DOHH2 (cell line): ENCODE data around the gene XYLT2.

Source experiments
- H3F3A ChIP-seq: fragments of 200-600 bp; sonication (generic), shearing (Covaris generic); 2 replicates; pipeline ENCODE4 v1.6.0; 2016; ENCODE audit warnings: antibody characterized with exemption, mild to moderate bottlenecking; ENCODE audit not compliant: control insufficient read depth, insufficient read depth
- H3K27ac ChIP-seq: fragments of 200-600 bp; sonication (generic); 2 replicates; pipeline ENCODE4 v1.5.1; 2014; ENCODE audit warnings: low read depth, mild to moderate bottlenecking, low read length, moderate library complexity
- H3K27me3 ChIP-seq: fragments of 200-600 bp; sonication (generic); 2 replicates; pipeline ENCODE4 v1.6.1; 2014; ENCODE audit warnings: mild to moderate bottlenecking, low read length, mixed read lengths; ENCODE audit not compliant: control insufficient read depth
- H3K36me3 ChIP-seq: fragments of 200-600 bp; sonication (generic); 2 replicates; pipeline ENCODE4 v1.6.1; 2014; ENCODE audit warnings: mild to moderate bottlenecking, low read length, moderate library complexity, mixed read lengths; ENCODE audit not compliant: control insufficient read depth
- H3K4me1 ChIP-seq: fragments of 200-600 bp; sonication (generic); 2 replicates; pipeline ENCODE4 v1.6.1; 2014; ENCODE audit warnings: mild to moderate bottlenecking, low read length, mixed read lengths; ENCODE audit not compliant: control insufficient read depth
- H3K4me2 ChIP-seq: fragments of 200-600 bp; sonication (generic); 2 replicates; pipeline ENCODE4 v1.6.0; 2014; ENCODE audit warnings: mild to moderate bottlenecking, low read length, moderate library complexity
- H3K4me3 ChIP-seq: fragments of 200-600 bp; sonication (generic); 2 replicates; pipeline ENCODE4 v1.5.1; 2014; ENCODE audit warnings: mild to moderate bottlenecking, low read length, mixed read lengths
- H3K79me2 ChIP-seq: fragments of 200-600 bp; sonication (generic); 2 replicates; pipeline ENCODE4 v1.6.1; 2014; ENCODE audit warnings: mild to moderate bottlenecking, low read length, mixed read lengths; ENCODE audit not compliant: control insufficient read depth
- H3K9me2 ChIP-seq: fragments of 200-600 bp; sonication (generic); replicated peaks from 2 replicates; pipeline ENCODE4 v1.6.1; 2014; ENCODE audit warnings: mild to moderate bottlenecking, low read length, mixed read lengths; ENCODE audit not compliant: control insufficient read depth
- H3K9me3 ChIP-seq: fragments of 200-600 bp; sonication (generic); 2 replicates; pipeline ENCODE4 v1.6.1; 2014; ENCODE audit warnings: antibody characterized with exemption, low read length, mixed read lengths; ENCODE audit not compliant: control insufficient read depth, insufficient read depth
- H4K20me1 ChIP-seq: fragments of 200-600 bp; sonication (generic); 2 replicates; pipeline ENCODE4 v1.6.0; 2014; ENCODE audit warnings: low read depth, mild to moderate bottlenecking, antibody characterized with exemption, low read length, moderate library complexity; ENCODE audit not compliant: control insufficient read depth, insufficient read depth
- CTCF ChIP-seq: fragments of 200-600 bp; sonication (generic); IDR thresholded peaks from one replicate; pipeline ENCODE4 v1.5.1; 2014; ENCODE audit warnings: antibody characterized with exemption, mild to moderate bottlenecking, low read depth, low read length; ENCODE audit not compliant: poor library complexity, severe bottlenecking
- EZH2phosphoT487 ChIP-seq: fragments of 200-600 bp; sonication (generic); IDR thresholded peaks from 2 replicates; pipeline ENCODE4 v1.6.1; 2017; ENCODE audit warnings: borderline replicate concordance, mild to moderate bottlenecking, antibody characterized with exemption, low read length, moderate library complexity, mixed read lengths

The XYLT2 gene

GRCh38 chr17:50355701-50356341 is 9.9 kb downstream of the XYLT2 start:
- no peak overlapping the region for H3K4me3 ChIP-seq
- no peak overlapping the region for H3K4me2 ChIP-seq
- H3K79me2 ChIP-seq, result peaks cover 2% of the 10 kb centered on the region; the same call in 1 of the 2 replicates
- H4K20me1 ChIP-seq, result no peaks in the 10 kb centered on the region
- no peaks in the 10 kb centered on the region for H3K9me3 ChIP-seq
- H3K36me3 ChIP-seq, result peaks cover 58% of the 10 kb centered on the region
- no peaks in the 10 kb centered on the region for H3K4me1 ChIP-seq
- no peak overlapping the region for H3K27ac ChIP-seq
- TF ChIP-seq EZH2phosphoT487, result no peak
- no peaks in the 10 kb centered on the region for H3K9me2 ChIP-seq
- H3K27me3 ChIP-seq, result no peaks in the 10 kb centered on the region
- no peaks in the 10 kb centered on the region for H3F3A ChIP-seq

GRCh38 chr17:50356418-50356817 is 10.5 kb downstream of the XYLT2 start:
- Histone ChIP-seq H3K79me2 (no peaks in the 10 kb centered on the region), H3K9me2 (no peaks in the 10 kb centered on the region), H3K27me3 (no peaks in the 10 kb centered on the region), H3K27ac (no peak overlapping the region), H3K4me1 (no peaks in the 10 kb centered on the region), H3K9me3 (no peaks in the 10 kb centered on the region), H4K20me1 (no peaks in the 10 kb centered on the region), H3K4me3 (no peak overlapping the region), H3F3A (no peaks in the 10 kb centered on the region), H3K4me2 (no peak overlapping the region), H3K36me3 (peaks cover 62% of the 10 kb centered on the region)
- no peak for TF ChIP-seq CTCF
- no peak for TF ChIP-seq EZH2phosphoT487

GRCh38 chr17:50356892-50357510 is 11.1 kb downstream of the XYLT2 start:
- H3K9me2 ChIP-seq, result no peaks in the 10 kb centered on the region
- no peaks in the 10 kb centered on the region for H3F3A ChIP-seq
- H3K27ac ChIP-seq, result no peak overlapping the region
- H3K4me3 ChIP-seq, result no peak overlapping the region
- no peaks in the 10 kb centered on the region for H3K79me2 ChIP-seq
- H4K20me1 ChIP-seq, result no peaks in the 10 kb centered on the region
- no peak overlapping the region for H3K4me2 ChIP-seq
- no peaks in the 10 kb centered on the region for H3K27me3 ChIP-seq
- peaks cover 66% of the 10 kb centered on the region for H3K36me3 ChIP-seq
- TF ChIP-seq CTCF (no peak), EZH2phosphoT487 (no peak)
- no peaks in the 10 kb centered on the region for H3K9me3 ChIP-seq
- no peaks in the 10 kb centered on the region for H3K4me1 ChIP-seq

- Histone ChIP-seq H3K79me2 (no peaks in the 10 kb centered on the region), H3K4me2 (no peak overlapping the region), H3K9me2 (no peaks in the 10 kb centered on the region), H3F3A (peaks cover 4% of the 10 kb centered on the region), H3K4me1 (no peaks in the 10 kb centered on the region), H3K27ac (no peak overlapping the region), H3K27me3 (no peaks in the 10 kb centered on the region), H4K20me1 (no peaks in the 10 kb centered on the region), H3K36me3 (peaks cover 66% of the 10 kb centered on the region), H3K9me3 (no peaks in the 10 kb centered on the region), H3K4me3 (no peak overlapping the region)
- TF ChIP-seq EZH2phosphoT487 (no peak), CTCF (no peak)
Observed at GRCh38 chr17:50358177-50358576, 12.3 kb downstream of the XYLT2 start.
